Skeletal muscle satellite cell (primary cell): ENCODE measurements around the gene TMPRSS11E.

ENCODE experiments used
- H3K27me3 ChIP-seq: 2 replicates; pipeline ENCODE4 v1.7.0; 2013; ENCODE audit warnings: low read length; ENCODE audit not compliant: control insufficient read depth, insufficient read depth
- H3K36me3 ChIP-seq: 2 replicates; pipeline ENCODE4 v1.7.0; 2013; ENCODE audit warnings: mild to moderate bottlenecking, control low read depth, low read length; ENCODE audit not compliant: insufficient read depth
- H3K4me1 ChIP-seq: 2 replicates; pipeline ENCODE4 v1.7.0; 2013; ENCODE audit warnings: low read length; ENCODE audit not compliant: control insufficient read depth, insufficient read depth
- H3K4me2 ChIP-seq: 2 replicates; pipeline ENCODE4 v1.7.0; 2013; ENCODE audit warnings: mild to moderate bottlenecking, low read length
- H3K4me3 ChIP-seq: 2 replicates; pipeline ENCODE4 v1.7.0; 2013; ENCODE audit warnings: low read length
- H3K9ac ChIP-seq: 2 replicates; pipeline ENCODE4 v1.7.0; 2013; ENCODE audit warnings: mild to moderate bottlenecking, low read depth, low read length, moderate library complexity
- H3K9me3 ChIP-seq: replicated peaks from 2 replicates; pipeline ENCODE4 v1.7.0; 2013; ENCODE audit warnings: mild to moderate bottlenecking, control low read depth, low read length

TMPRSS11E gene

DNA sequence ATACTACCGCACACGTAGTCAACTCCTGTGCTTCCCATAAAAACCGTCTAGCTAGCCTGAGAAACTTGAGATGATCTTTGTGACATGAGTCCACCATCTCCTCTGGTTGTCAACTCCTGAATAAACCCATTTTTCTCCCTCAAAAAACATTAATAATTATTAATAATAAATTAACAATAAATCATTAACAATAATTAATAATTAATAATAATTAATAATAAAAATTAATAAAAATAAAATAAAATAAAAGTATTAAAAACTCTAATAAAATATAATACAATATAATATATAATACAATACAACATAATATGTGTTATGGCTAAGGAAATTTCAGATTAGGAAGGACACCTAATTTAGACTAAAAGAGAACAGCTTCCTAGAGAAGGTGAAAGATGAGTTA, 20.7 kb upstream of the TMPRSS11E start:
- Histone ChIP-seq H3K9ac (no peak overlapping the region), H3K4me1 (no peaks in the 10 kb centered on the region), H3K27me3 (no peaks in the 10 kb centered on the region), H3K36me3 (no peaks in the 10 kb centered on the region), H3K4me3 (no peak overlapping the region), H3K9me3 (no peaks in the 10 kb centered on the region), H3K4me2 (no peak overlapping the region)

DNA sequence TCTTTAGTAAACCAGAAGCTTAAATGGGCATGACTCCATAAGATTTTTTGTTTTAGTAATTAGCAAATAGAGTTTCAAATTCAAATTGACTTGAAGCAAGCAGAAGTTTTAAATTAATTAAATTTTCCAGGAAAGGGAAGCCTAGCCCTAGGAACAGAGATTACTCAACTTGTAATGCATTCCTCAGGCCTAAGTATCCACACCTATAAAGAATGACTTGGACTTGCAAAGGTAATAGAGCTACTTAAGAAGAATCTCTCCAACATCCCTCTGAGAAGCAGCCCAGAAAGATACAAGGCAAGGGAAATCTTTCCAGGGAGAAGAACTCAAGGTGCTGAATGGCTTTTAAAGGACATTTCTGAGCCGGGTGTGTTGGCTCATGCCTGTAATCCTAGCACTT, 16.9 kb upstream of the TMPRSS11E start:
- Histone ChIP-seq H3K9me3 (no peaks in the 10 kb centered on the region), H3K4me1 (no peaks in the 10 kb centered on the region), H3K9ac (no peak overlapping the region), H3K4me2 (no peak overlapping the region), H3K36me3 (no peaks in the 10 kb centered on the region), H3K27me3 (no peaks in the 10 kb centered on the region), H3K4me3 (no peak overlapping the region)

DNA sequence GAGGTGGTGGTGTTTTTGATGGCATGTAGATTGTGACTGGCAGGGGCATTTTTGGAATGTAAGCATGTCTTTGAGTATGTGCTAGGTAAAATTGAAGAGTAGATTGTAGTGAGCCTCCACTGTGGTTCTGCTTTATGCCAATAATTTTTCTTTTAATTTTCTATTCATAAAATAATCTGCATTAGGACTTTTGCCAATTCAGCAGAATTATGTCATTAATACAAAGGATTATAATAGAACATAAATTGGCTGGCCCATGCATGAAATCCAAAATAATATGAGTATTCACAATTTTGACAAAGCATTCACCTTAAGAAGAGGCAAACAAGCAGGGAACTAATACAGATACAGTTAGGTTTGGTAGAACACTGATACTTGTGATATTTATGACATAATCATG, 14.9 kb upstream of the TMPRSS11E start:
- Histone ChIP-seq H3K4me1 (no peaks in the 10 kb centered on the region), H3K4me2 (no peak overlapping the region), H3K4me3 (no peak overlapping the region), H3K9ac (no peak overlapping the region), H3K27me3 (no peaks in the 10 kb centered on the region), H3K9me3 (no peaks in the 10 kb centered on the region), H3K36me3 (no peaks in the 10 kb centered on the region)

DNA sequence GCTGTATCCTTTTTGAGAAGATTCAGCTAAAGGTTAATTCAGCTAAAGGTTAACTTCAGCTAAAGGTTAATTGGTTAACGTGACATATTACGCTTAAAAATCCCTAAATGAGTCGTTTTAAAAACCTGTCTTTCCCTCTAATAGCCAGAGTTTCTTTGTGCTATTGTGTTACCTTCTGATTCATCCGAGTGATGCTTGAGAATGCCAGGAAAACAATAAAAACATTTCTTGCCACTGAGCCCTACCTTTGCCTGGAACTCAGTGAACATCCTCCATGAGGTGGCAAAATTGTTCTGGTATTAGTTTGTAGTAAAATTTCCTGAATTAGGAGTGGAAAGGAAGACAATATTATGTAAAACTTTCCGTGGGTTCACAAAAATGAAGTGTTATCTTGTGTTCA, 13.7 kb upstream of the TMPRSS11E start:
- H3K36me3 ChIP-seq, result no peaks in the 10 kb centered on the region
- H3K9me3 ChIP-seq, result no peaks in the 10 kb centered on the region
- H3K9ac ChIP-seq, result no peak overlapping the region
- H3K27me3 ChIP-seq, result no peaks in the 10 kb centered on the region
- no peaks in the 10 kb centered on the region for H3K4me1 ChIP-seq
- no peak overlapping the region for H3K4me2 ChIP-seq
- no peak overlapping the region for H3K4me3 ChIP-seq

DNA sequence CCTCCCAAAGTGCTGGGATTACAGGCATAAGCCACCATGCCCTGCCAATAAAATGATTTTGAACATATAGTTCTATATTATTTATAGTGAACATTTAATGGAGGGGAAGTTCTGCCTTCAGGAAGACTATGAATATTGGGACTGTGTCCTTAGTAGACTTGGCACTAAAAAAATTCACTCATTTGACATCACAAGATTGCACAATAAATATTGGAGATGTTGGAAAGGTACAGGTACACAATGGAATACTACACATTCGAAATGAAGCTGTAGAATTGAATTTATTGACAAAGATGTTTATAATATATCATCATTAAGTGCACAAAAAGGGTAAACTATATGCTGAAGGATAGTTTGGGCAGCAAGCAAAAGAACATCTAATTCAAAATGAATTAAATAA, 13.0 kb upstream of the TMPRSS11E start:
- Histone ChIP-seq H3K4me2 (no peak overlapping the region), H3K36me3 (no peaks in the 10 kb centered on the region), H3K4me3 (no peak overlapping the region), H3K27me3 (no peaks in the 10 kb centered on the region), H3K9ac (no peak overlapping the region), H3K4me1 (no peaks in the 10 kb centered on the region), H3K9me3 (no peaks in the 10 kb centered on the region)

DNA sequence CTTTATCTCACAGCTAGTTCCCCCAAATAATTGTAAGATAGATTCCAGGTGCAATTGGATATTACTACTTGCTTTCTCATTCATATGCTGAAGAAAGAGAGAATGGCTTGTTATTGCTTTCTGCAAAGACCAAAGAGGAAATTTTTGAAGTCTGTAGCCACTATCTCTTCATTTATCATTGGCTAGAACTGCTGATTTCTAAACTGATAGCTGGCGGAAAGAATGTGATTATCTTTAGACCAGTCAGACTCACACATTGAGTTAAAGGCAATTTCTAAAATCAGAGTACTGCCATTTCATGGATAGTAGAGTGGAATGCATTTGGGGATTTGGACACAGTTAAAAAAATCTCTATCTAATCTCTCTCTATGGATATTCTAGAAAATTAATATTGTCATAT, 12.4 kb upstream of the TMPRSS11E start:
- Histone ChIP-seq H3K4me3 (no peak overlapping the region), H3K9ac (no peak overlapping the region), H3K4me1 (no peaks in the 10 kb centered on the region), H3K36me3 (no peaks in the 10 kb centered on the region), H3K27me3 (no peaks in the 10 kb centered on the region), H3K9me3 (no peaks in the 10 kb centered on the region), H3K4me2 (no peak overlapping the region)

DNA sequence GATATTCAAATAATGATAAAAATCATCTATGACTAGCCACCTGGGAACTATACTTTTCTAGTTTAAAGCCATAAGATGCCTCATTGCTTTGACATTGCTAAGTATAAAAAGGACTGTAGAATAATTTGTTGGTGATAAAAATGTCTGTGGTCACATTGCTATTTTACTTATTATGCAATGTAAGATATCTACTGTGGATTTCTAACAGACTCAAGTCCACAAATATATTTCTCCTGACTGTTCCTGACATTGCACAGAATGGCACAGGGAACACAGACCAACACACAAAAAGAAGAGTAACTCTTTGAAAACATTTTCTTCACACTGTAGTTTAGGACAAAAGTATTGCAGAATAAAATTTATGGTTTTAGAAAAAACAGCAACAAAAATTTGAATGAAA, 2.2 kb upstream of the TMPRSS11E start:
- no peaks in the 10 kb centered on the region for H3K27me3 ChIP-seq
- H3K9ac ChIP-seq, result no peak overlapping the region
- H3K4me3 ChIP-seq, result no peak overlapping the region
- H3K9me3 ChIP-seq, result no peaks in the 10 kb centered on the region
- H3K36me3 ChIP-seq, result no peaks in the 10 kb centered on the region
- H3K4me1 ChIP-seq, result no peaks in the 10 kb centered on the region
- no peak overlapping the region for H3K4me2 ChIP-seq

DNA sequence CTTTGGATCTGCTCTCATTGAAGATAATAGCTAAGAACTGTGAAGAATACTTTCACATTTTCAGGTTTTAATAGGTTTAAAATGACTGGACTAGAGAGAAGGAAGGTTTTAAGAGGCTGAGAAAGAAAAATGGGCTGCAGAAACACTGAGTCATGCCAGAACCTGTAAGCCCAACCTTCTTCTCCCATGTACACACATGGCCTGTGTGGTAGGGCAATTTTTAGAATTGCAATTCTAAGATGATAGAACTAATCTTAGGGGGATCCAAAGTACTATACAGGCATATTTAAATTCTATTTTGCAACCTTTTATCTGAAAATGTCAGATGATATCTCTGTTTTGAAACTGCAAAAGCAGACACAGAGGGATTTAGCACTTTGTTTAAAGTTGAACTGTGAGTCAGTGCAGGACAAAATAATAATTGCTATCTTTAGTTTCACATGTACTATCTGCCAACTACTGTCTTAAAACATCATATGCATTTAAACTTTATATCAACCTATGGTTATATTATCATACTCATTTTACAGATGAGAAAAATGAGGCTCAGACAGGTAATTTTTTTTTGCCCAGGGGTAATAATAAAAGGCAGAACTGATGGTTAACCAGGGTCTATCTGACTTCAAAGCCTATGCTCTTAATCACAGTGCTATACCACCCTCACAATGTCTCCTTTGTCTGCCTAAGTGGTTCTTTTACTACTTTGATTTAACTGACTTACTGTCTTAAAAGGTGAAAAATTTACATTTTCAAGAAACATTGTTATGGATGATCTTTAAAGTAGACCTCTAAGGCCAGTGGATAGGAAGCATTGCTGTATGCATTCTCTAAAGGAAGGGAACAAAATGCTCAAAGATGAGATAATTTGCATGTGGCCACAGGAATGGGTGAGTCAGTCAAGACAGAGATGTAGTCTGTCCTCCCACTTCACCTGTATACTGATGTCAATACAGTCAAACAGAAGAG, 4.3 kb downstream of the TMPRSS11E start:
- no peaks in the 10 kb centered on the region for H3K27me3 ChIP-seq
- no peaks in the 10 kb centered on the region for H3K36me3 ChIP-seq
- no peak overlapping the region for H3K9ac ChIP-seq
- H3K4me2 ChIP-seq, result no peak overlapping the region
- no peak overlapping the region for H3K4me3 ChIP-seq
- H3K9me3 ChIP-seq, result no peaks in the 10 kb centered on the region
- H3K4me1 ChIP-seq, result peaks cover 3% of the 10 kb centered on the region

DNA sequence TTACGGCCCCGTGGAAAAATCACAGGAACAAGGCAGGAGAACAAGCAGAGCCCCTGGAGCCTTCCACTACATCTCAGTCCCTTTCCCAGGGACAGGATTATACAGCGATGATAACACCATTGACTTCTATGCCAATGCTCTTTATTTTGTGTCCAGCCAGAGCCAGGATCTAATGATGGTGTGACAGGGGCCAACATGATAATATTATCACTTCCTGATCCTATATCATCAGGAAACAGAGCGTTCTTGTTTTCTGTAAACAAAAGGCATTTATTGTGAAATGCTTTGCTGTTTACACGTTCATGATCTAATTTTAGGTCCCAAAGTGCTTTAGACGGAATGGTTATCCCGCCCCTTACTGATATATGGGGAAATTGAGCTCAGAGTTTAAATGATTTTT, 12.8 kb downstream of the TMPRSS11E start:
- no peaks in the 10 kb centered on the region for H3K27me3 ChIP-seq
- no peak overlapping the region for H3K4me2 ChIP-seq

DNA sequence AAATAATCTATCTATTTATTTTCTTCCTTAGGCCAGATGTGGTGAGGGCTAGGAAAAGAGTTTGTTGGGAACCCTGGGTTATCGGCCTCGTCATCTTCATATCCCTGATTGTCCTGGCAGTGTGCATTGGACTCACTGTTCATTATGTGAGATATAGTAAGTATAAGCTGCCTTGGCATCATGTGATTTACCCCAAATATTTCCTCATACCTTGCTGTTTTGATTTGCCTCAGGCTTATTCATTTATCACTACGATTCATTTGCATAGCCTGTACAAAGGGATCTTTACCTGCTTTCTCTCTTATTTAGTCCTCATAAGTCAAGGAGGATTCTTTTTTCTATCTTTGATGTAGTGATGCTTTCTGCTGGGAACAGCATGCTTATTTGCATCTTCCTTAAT, 14.5 kb downstream of the TMPRSS11E start:
- Histone ChIP-seq H3K4me1 (peaks cover 39% of the 10 kb centered on the region), H3K9me3 (no peaks in the 10 kb centered on the region), H3K4me2 (no peak overlapping the region), H3K27me3 (no peaks in the 10 kb centered on the region), H3K9ac (no peak overlapping the region), H3K4me3 (no peak overlapping the region), H3K36me3 (no peaks in the 10 kb centered on the region)

More for the DNA sequence above, 12.8 kb downstream of the TMPRSS11E start:
- no peak overlapping the region for H3K9ac ChIP-seq
- H3K4me3 ChIP-seq, result no peak overlapping the region
- H3K36me3 ChIP-seq, result no peaks in the 10 kb centered on the region
- H3K4me1 ChIP-seq, result peaks cover 23% of the 10 kb centered on the region
- no peaks in the 10 kb centered on the region for H3K9me3 ChIP-seq

DNA sequence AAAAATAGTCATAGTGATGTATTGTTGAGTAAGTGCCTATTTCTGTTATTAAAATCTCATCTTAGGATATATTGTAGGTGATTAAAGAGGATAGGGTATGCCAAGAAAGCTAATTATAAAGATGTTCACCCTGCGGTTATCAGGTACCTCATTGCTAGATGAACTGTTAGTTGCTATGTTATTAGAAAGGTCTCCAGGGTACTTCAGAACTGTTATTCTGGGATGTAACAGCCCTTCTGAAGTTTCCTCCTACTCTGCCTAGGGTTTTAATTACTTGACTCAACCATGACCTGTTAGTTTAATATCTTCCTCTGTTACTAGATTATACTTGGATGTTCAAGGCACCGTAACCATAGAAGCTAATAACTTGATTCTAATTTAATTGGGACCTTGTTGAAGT, 15.4 kb downstream of the TMPRSS11E start:
- Histone ChIP-seq H3K9me3 (no peaks in the 10 kb centered on the region), H3K4me2 (no peak overlapping the region), H3K27me3 (no peaks in the 10 kb centered on the region), H3K4me1 (peaks cover 44% of the 10 kb centered on the region), H3K9ac (no peak overlapping the region), H3K4me3 (no peak overlapping the region), H3K36me3 (no peaks in the 10 kb centered on the region)

DNA sequence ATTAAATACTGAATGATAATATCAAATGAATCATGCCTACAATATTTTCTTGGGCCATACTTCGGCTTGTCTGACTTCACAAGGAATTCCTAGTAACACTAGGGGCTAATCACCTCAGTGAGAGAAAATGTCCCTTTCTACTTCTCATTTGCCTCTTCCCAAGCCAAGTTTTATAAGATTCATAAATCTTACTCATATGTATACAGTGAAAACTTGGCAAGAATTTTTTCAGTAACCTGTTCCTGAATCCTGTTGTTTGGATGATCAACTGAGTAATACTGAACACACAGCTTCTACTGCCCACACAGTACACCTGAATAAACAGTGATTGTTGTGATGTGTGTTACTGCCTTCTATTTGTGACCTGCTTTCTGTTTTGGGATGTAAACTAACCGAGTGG, 16.5 kb downstream of the TMPRSS11E start:
- Histone ChIP-seq H3K9me3 (no peaks in the 10 kb centered on the region), H3K27me3 (no peaks in the 10 kb centered on the region), H3K9ac (no peak overlapping the region), H3K4me1 (peaks cover 44% of the 10 kb centered on the region), H3K4me2 (peak overlapping the region; percentile 29), H3K4me3 (no peak overlapping the region), H3K36me3 (no peaks in the 10 kb centered on the region)
